NCI-H748 treated with DMSO at 0.1 percent for 48 hours (cell line): Measurements from ENCODE around the gene RASSF8.
A peak's percentile ranks its signal among the peaks of the same experiment; 100 is the strongest.

ENCODE experiments used
- DNase-seq: peaks from one replicate; lab custom pipeline; 2025; lab: John Stamatoyannopoulos, UW

RASSF8 gene

DNA sequence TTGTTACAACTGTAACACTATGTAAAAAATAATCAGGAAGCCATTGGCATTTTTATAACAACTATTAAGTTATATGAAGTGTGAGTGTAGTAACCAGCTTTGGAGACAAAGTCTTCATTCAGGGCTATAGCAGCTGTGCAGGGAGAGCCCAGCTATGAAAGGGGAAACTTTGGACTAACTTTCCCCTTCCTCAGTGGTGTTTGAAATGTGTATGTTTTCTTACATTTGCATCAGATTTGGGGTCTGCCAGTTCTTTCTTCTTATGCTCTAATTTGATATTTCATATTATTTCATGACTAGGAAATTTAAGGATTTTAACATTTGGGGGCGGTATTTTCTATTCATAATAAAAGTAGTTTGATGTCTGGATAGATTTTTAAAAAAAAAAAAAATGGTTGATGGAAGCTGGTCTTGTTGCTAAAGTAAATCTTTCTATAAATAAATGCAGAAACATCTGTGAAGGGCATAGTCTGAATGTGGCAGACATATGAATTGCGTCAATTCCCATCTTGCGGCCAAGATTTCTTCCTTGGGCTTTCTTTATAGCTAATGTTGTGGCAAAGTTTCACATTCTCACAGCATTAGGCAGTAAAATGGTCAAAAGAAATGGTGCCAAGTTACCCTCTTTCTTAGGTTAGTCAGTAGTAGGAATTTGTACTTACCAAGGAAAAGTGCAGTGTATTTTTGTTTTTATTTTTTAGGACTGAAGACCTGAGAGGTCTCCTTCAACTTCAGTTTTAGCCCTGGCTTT is 35.6 kb downstream of the RASSF8 start:
- no peak for DNase-seq

DNA sequence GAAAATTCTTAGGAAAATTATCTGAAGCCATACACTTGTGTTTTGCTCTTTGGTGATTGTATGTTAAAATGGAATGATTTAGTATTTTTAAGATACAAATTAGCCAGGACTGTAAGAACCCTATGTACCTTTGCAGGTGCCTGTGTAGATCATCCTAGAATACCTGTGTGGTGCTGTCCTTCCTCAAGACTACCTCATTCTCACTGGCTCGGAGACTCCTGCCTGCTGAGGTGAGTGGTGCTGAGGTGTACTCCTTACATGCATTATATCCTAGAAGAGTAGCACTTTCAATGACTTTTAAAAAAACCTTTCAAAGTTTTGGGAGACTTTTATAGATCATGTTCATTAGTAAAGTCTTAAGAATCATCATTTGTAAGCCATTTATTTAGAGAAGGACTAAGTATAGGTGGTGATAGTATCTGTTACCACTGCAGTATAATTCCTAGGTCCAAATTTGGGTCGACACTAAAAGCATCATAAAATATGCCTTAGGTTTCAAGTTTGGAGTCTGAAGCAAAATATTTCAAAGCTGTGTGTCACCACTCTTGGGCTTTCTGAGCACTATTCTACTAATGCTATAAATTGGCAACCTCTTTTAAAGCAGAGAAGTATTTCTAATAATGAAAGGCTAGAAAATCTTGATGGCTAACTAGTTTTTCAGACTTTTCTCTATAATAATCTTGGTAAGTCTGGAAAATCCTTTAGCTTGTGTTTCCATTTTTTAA is 36.6 kb downstream of the RASSF8 start:
- no peak for DNase-seq

DNA sequence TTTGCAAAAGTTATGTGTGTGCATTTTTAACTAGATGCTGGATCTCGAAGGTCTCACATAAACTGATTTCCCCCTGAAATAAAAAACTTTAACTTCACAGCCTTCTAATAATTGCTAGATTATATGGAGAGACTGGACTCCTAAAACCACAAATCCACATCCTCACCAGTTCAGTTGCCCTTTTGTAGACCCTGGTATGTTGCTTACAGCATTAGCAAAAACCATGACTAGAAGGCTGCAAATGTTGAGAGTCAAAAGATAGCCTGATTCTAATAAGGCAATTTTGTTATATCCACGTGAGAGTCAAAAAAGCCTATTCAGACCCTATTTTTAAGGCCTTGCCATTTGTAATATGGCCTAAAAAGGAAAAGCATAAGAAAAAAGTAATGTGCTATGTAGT is 37.4 kb downstream of the RASSF8 start:
- no peak for DNase-seq

DNA sequence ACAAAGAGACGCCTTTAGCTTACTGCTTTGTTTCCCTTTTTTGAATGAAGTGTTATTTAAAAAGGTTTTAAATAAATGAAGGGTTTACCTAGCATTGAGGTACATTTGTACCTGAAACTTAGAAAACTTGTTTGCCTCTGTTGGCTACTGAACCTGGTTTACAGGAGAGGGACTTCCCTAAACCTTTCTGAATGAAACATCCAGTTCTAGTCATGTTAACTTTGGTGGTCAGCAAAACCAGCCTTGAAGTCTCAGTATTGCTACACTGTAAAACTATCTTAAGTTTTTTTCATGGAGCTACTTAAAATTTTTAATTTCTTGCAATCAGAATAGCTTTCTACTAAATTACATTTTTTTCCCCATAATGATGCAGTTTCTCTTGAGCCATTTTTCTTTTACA is 38.2 kb downstream of the RASSF8 start:
- DNase-seq, result no peak

DNA sequence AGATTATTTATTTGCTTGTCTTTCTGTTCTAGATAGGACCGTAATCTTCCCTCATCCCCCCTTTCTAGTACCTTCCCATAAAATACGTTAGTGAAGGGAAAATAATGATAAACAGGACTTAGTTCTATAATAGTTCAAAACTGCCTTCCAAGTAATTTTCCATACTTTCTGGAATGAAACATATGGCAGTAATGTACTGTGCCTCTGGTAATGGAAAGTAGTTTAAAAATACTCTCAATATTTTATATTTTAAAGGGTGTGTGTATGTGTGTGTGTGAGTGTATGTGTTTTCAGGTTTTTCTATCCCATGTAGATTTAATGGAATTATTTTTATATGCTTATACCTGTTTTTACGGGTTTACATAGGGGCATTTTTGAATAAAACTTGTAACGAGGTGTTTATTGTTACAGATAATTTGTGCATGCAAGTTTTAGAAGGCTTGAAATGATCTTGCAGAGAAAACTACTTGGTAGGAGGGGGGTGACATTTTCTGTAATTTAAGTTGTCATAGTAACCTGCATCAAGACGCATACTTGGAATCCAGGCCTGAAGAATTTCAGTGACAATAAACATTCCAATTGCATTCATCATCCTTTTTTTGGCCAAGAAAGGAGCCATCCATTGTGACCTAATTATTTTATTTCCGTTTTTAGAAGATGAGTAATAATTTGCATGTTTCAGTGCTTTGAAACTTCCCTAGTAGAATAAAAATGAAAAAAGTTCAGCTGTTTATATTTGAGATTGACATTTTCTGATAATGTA is 38.9 kb downstream of the RASSF8 start:
- no peak for DNase-seq

DNA sequence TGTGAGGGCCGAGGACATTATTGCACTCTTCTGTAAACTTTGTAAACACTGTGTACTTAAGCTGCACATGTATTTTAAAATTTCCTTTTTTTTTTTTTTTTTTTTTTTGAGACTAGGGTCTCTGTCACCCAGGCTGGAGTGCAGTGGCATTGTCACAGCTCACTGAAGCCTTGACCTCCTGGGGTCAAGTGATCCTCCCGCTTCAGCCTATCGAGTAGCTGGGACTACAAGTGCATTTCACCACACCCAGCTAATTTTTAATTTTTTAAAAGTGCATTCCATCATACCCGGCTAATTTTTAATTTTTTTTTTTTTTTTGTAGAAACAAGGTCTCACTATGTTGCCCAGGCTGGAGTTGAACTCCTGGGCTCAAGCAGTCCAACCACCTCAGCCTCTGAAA is 42.4 kb downstream of the RASSF8 start:
- DNase-seq, result no peak

DNA sequence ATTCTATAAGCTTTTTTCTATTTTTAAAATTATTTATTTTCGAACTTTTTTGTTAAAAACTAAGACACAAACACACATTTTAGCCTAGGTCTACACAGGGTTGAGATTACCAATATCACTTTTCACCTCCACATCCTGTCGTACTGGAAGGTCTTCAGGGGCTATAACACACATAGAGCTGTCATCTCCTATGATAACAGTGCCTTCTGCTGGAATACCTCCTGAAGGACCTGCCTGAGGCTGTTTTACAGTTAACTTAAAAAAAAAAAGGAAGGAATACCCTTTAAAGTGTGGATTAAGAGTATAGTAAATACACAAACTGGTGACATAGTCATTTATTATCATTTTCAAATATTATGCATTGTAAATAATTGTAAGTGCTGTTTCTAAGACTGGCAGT is 43.0 kb downstream of the RASSF8 start:
- DNase-seq, result no peak

DNA sequence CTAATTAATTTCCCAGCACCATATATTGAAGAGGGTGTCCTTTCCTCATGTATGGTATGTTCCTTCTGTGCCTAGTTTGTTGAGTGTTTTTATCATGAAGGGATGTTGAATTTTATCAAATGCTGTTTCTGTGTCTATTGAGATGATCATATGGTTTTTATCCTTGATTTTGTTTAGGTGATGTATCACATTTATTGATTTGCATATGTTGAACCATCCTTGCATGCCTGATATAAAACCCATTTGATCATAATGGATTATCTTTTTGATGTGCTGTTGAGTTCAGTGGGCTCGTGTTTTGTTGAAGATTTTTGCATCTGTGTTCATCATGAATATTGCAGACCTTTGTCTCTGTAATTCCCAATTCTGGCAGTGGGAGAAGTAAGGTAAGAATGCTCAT is 44.6 kb downstream of the RASSF8 start:
- no peak for DNase-seq

DNA sequence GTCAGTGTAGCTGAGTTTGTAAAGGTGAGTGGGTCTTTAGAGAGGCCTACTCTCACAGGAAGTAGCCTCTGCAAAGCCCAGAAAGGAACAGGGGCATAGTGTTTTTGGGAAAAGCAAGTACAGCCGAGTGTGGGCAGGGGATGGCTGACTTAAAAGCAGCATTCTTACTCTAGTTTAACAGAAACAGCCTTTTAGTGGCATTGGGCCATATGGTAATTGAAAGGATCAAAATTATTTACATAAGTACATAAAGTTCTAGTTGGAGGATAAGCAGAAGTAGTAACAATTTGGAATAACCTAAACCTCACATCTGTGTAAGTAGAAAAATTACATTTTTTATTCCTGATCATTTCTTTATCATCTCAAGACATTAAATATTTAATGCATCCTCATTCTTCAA is 49.1 kb downstream of the RASSF8 start:
- DNase-seq, result no peak

DNA sequence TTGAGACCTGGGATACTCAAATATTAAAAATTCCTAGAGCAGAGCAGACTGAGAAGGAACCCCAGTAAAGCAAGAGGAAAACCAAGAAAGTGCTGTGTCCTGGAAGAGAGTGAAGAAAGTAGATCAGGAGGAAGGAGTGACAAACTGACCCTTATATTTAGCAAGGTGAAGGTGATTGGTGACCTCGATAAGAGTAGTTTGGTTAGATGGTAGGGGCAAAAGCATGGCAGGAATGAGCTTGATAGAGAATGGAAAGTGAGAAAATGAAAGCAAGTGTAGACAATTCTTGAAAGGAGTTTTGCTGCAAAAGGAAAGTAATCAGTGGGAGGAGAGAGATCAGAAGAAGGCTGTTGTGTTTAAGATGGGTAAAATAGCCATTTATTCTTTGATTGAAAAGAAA is 51.1 kb downstream of the RASSF8 start:
- no peak for DNase-seq

DNA sequence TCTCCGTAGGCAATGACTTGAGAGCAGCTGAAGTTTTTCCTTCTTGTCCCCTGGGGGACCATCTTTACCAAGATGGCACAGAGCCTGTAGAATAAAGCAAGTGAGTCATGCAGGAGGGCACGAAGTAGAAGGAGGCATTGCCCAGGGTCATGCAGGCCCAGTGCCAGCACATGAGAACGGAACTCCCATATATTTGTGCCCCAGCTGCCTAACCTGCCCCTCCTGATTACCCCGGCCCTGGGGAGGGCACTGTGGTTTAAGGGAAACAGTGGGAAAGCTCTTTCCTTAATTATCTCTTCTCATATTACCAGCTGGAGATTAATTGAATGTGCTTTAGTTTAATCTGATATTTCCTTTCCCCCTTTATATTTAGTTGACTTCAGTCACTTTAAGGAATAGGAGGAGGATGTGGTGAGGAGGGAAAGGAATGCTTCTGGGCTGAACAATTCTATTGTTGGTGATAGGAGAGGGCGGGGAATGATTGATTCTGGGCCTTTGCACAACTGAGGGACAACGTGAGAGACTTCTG is 51.9 kb downstream of the RASSF8 start:
- DNase-seq, result no peak

DNA sequence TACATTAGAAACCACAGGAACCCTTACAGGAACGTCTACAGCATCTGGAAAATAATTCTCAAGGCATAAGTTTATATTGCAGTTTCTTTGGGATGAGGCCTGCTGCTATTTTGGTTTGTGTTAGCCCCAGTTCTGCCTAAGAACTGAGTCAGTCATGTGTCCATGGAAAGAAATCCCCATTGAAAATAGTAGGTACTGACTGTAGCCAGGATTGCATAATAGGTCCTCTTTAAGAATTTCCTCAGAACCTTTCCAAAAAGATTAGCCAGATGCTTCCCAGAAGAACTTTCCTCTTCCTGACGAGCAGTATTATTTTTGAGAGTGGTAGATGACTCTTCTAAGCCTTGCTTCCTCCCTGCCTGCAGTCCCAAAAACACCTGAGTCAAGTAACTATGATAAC is 52.6 kb downstream of the RASSF8 start:
- no peak for DNase-seq

DNA sequence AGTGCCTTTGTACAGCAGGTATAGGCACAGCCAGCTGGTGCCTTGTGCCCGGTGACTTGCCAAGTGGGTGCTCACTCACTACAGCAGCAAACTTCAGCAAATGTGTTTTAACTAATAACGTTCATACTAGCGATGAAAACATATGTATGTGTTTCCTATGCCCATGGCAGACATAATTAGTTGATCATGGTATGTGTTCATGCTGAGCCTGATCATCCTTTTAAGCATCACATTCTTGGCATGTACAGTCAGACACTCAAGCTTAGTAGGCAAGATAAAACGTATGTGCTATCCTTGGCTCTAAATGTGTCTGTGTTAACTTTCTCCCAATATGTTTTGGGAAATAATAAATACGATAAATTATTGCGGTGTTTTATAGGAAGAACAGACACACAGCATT is 55.6 kb downstream of the RASSF8 start:
- no peak for DNase-seq

DNA sequence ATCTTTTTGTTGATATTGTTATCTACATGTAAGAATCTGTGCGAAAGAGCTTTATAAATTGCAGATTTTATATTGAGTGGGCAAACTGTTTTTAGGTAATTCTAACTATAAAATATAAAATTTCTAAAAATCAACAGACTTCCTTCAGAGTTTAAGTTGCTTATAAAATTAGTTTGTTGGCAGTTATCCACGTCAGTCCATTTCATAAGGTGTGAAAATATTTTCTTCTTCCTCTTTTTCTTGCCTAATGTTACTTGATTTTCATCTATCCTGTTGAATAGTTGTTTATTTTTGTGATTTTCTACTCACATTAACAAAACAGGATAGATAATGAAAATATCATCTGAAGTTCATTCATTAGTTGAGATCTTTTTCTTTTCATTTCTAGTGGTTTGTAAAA is 58.0 kb downstream of the RASSF8 start:
- no peak for DNase-seq

DNA sequence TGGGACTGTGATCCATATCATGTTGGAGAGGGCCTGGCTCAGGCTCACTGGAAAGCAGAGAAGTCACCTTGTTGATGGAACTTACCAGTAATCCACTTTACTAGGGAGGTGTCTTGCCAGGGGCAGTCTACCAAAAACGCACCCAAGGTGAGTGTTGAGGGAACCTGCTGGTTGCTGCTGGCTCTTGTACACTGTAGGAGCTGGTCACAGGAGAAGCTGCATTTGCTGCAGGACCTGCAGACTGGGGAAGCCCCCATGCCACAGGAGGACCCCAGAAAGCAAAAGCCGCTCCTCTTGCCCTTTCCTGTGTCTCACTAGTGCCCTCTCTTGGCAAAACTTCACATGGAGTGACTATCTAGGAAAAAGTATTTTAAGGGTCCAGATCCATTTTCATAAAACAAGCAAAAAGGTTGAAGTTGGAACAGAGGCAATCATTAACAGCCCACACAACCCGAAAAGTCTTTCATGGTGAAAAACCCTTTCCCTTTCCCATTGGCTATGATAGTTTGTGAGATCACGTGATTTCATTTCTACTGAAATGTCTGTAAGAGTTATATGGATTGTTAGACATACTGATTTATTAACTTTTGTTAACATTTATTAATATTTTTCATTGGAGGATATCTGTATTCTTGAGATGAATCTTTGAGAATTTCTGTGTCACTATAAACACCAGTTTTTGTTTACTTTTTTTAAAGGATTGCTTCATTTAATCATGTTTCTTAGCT is 59.2 kb downstream of the RASSF8 start:
- DNase-seq, result no peak

DNA sequence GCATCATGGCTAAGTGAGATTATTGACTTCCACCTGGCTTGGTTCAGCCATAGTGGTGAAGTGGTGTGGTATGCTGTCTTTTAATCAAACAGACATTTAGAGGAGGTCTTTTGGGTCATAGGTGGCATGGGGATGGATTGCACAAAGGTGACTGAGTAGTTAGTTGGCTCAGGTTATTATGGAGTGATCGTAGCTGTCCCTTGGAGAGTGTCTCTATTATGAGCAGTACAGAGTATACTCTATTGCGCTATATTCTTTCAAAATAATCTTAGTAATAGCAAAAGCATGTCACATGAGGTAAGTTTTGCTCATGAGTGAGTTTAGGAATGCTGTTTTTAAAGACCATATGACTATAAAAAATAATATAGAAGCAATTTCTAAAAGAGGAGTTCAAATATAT is 60.4 kb downstream of the RASSF8 start:
- DNase-seq, result no peak

DNA sequence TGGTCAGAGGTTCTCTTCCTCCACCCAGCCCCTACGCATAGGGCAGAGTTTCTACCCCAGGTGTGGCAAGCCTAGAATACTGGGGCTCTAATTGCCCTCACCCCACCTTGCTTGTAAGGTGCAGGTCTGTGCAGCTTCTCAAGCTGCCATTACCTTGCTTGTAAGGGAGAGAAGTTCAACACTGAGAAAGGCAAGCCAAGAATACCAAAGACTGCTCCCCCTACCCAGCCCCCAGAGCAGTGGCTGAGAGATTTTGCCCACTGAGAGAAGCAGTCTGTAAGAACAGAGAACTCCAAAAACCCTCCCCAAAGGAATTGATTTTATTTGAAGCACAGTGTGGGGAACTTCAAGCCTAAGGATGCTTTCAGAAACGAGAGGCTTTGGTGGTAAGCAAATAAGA is 63.1 kb downstream of the RASSF8 start:
- DNase-seq, result no peak

DNA sequence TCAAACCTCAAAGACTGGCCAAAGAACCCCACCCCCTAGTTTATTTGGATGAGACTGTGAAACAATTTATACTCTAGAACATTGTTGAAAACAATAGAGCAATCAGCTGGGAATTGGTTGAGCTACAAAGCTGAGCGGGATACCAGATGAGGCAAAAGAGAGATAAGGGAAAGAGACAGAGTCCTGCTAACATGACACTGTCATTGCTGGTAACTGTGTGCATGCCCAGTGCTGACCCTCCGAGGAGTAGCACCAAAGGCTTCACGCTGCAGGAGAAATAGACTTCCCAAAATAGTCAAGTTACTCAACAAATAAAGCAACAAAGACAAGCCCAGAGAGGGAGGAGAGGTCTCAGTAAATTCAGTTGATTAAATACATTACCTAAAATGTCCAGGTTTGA is 63.6 kb downstream of the RASSF8 start:
- no peak for DNase-seq

DNA sequence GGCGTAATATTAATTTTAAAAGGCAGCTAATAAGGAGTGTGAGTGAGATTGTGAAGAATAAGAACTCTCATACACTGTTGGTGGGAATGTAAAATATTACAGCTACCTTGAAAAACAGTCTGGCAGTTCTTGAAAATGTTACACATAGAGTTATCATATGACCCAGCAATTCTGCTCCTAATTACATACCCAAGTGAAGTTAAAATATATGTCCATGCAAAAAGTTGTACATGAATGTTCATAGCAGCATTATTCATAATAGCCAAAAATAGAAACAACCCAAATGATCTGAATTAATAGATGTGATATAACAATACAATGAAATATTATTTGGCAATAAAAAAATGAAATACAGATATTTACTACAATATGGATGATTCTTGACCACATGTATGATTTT is 68.2 kb downstream of the RASSF8 start:
- no peak for DNase-seq

DNA sequence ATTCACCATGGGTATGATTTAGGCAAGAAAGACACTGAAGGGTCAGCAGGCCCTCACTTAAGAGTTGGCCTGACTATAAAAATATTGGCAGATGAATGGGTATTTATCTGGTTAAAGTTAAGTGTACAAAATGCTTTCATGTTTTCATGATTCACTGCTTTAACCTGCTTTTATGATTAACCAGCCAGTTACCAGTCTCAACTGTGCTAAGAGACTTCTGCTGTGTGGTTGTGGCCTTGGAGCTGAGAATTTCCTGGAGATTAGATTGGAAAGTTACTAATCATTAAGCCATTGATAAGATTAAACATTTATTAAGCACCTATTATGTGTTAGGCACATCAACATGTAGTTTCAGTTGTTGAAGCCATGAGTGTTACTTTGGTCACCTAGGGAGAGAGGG is 68.9 kb downstream of the RASSF8 start:
- DNase-seq, result no peak

DNA sequence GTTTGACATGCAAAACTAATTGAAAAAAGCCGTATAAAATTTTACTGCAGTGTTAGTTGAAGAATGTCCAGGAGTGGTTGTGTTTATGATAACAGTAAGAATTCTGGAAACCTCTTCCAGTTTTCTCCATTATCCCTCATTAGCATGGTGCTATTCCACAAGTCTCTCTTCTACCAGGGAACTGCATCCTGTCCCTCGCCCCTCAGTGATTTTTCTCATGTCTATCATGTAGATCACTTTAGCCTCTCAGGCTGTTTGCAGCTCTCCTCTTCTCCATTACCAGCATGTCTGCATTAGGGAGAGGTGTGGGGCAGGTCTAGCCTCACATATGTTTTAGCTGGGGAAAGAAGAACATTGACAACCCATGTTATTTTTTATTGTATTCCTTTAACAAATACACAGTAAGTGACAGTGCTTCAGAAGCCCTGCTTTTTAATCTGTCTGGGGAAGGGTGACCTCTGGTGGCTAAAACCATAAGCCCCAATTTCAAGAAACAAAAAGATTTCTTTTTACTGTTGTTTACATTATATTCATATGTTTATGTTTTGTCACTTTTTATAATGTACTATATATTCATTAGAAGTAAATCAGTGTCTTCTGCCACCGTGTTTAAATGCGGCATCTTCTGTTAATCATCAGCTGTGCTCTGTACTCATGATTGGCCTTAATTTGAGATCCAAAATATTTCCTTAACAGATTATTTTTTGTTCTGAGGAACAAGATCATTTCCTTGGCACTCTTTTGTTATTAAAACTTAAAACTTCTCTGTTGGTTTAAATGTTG is 70.7 kb downstream of the RASSF8 start:
- peak; percentile 24 for DNase-seq

DNA sequence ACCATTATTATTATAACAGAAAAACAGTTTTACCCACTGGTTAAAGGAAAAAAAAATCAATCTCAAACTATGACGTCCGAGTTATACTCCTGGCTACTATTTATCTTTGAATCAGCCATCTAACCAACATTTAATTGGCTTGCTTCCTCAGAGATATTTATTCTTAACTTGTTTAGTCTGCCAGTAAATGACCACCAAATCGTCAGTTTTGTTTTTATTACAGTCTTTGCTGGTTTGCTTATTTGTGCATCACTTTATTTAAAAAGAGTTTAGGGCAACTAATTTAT is 71.2 kb downstream of the RASSF8 start:
- no peak for DNase-seq
